GM12865 (cell line): ENCODE measurements around the gene GCK.

Experiments used
- DNase-seq: peaks from one replicate; pipeline ENCODE4 v3.0.0; 2010; ENCODE audit warnings: low read depth
- H3K4me3 ChIP-seq: 2 replicates; pipeline ENCODE4 v1.5.1; 2011; ENCODE audit warnings: mild to moderate bottlenecking, low read depth, low read length, control low read depth
- TF ChIP-seq, protein P1 (sequence below): IDR thresholded peaks from 2 replicates; pipeline ENCODE4 v1.5.1; 2011; ENCODE audit warnings: low read length, control low read depth, low read depth, inconsistent platforms; ENCODE audit not compliant: insufficient read depth; ENCODE audit errors: missing control alignments

Gene GCK

DNA sequence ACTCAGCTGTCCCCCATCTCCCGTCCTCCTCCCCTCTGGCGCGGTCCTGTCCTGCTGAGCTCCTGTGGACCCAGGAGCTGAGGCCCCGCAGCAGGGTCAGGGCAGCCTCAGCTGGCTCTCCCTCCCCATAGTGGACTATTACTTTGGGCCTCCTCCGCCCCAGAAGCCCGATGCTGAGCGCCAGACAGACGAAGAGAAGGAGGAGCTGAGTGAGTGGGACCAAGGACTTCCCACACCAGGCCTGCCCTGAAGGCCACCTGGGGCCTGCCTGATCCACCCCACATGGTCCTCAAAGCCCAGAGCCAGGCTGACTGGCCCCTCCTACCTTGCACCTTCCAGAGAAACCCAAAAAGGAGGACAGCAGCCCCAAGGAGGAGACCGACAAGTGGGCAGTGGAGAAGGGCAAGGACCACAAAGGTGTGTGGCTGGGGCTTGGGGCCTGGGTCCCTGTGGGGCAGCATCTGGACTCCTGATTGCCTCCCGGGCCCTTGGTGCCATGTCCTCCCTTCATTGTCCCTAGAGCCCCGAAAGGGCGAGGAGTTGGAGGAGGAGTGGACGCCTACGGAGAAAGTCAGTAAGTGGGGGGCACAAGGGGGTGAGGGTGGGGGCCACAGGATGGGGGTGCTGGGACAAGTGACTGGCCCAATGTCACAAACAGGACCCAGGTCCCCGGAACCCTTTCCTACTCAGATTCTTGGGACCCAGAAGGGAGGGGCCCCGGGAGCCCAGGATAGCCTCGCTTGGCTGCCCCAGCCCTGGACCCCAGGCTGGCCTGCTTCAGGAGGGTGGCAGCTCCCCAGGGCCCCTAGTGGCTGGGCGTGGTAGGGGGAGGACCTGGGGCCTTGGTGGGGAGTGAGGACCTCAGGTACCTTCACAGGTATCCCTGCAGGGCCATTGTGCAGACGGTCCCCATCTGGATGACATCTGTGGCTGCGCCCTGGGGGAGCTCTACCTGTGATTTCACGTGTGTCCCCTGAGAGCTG, 80.2 kb downstream of the GCK start:
- H3K4me3 ChIP-seq = no peak overlapping the region
- no peak for DNase-seq
- TF ChIP-seq, protein P1, sequence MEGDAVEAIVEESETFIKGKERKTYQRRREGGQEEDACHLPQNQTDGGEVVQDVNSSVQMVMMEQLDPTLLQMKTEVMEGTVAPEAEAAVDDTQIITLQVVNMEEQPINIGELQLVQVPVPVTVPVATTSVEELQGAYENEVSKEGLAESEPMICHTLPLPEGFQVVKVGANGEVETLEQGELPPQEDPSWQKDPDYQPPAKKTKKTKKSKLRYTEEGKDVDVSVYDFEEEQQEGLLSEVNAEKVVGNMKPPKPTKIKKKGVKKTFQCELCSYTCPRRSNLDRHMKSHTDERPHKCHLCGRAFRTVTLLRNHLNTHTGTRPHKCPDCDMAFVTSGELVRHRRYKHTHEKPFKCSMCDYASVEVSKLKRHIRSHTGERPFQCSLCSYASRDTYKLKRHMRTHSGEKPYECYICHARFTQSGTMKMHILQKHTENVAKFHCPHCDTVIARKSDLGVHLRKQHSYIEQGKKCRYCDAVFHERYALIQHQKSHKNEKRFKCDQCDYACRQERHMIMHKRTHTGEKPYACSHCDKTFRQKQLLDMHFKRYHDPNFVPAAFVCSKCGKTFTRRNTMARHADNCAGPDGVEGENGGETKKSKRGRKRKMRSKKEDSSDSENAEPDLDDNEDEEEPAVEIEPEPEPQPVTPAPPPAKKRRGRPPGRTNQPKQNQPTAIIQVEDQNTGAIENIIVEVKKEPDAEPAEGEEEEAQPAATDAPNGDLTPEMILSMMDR = no peak

DNA sequence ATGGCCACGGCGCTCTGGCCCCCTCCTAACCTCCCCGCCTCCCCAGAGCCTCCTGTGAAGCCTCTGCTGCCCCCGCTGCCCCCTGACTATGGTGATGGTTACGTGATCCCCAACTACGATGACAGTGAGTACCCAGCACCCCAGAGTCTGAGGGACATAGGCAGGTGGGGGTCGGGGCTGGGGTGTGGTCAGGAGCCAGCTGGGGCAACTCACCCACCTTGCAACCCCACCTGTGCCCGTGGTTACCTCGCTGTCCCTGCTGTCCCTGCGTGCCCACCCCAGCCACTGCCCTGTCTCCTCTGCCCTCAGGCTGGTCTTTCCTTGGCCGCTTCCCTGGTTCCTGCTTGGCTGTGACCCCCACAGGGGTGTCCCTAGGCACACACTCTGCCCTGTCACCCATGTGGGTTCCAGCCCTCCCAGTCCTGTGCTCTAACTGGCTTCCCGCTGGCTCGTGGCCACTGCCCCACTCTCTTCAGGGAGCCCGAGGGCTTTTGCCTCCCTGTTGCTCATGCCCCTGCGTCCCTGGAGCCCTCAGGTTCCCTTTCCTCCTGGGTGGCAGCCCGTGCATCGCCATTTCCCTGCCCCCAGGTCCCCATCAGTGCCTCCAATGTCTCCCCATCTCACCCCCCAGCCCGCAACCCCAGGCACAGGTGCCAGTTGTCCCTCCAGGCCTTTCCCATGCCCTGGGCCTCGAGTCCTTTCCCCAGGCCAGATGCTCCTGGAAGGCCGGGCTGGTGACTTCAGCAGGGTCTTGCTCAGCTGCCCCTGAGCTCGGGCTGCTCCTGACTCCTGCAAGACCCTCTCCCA, 81.1 kb downstream of the GCK start:
- H3K4me3 ChIP-seq = no peak overlapping the region
- TF ChIP-seq, protein P1 = no peak

DNA sequence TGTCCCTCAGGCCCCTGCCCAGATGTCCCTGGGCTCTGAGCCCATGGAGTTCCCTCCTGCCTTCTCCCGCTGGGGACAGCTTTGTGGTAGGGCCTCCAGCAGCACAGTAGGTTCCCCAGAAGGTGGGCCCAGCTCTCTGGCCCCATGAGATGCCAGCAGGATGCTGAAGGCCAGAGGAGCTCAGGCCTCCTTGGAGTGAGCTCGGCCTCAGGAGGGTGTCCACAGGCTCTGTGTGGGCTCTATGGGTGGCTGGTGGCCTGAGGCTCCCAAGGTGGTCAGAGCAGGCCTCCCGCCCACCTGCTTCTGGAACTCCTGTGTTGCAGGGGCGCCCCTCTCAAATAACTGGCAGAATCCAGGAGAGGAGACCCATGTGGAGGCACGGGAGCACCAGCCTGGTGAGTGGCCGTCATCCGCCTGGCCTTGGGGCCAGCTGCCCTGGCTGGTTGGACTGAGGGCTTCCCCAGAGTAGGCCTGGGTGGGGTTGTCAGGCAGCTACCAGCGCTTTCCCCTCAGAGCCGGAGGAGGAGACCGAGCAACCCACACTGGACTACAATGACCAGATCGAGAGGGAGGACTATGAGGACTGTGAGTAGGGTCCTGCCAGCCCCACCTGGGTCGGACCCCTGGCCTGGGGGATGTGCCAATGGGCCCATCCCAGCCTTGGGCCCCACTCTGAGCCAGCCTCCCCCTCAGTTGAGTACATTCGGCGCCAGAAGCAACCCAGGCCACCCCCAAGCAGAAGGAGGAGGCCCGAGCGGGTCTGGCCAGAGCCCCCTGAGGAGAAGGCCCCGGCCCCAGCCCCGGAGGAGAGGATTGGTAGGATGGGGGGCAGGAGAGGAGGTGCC, 81.9 kb downstream of the GCK start:
- no peak for DNase-seq
- TF ChIP-seq, protein P1 = no peak
- no peak overlapping the region for H3K4me3 ChIP-seq

More for the DNA sequence above, 81.1 kb downstream of the GCK start:
- no peak for DNase-seq

GRCh38 chr7:44106311-44107065, 82.8 kb downstream of the GCK start:
- no peak overlapping the region for H3K4me3 ChIP-seq
- TF ChIP-seq, protein P1 = no peak
- DNase-seq = no peak

GRCh38 chr7:44105832-44106231, 83.4 kb downstream of the GCK start:
- DNase-seq = no peak
- no peak overlapping the region for H3K4me3 ChIP-seq
- TF ChIP-seq, protein P1 = no peak
